ENCODE measurements around the gene GMCL2. TPM values are rescaled to one million over a fixed set of nuclear protein-coding genes. Genes with fewer than 3 reads are reported as not detected.
A peak's percentile ranks its signal among the peaks of the same experiment; 100 is the strongest.

Gene GMCL2
- total RNA-seq, 1 experiment from 2014 or later, result not detected

DNA sequence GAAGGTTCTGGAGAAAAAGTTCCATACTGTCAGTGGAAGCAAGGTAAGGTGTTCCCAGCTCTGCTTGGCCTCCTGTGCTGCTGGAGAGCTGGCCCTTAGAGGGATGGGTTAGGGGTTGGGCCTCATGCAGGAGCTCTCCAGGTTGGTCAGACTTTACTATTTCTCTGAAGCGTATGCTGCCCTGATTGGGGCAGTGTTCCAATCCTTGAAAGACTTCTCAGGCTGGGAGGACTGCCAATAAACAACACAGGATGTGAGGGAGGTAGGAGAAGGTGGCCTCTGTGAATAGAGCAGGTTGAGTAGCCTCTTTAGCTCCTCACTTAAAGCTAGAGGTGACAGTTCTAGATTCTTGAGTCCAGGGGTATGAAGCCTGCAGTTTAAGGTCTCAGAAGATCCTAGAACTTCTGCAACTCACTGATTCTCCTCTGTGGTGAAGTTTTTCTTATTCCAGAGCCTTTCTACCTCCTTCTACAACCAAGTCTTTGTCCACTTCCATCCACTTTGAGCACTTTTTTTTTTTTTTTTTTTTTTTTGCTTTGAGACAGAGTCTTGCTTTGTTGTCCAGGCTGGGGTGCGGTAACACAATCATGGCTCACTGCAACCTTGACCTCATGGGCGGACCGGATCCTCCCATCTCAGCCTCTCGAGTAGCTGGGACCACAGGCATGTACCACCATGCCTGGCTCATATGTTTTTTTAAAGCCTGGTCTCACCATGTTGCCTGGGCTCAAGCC is 20.2 kb upstream of the GMCL2 start:
- H3K9ac ChIP-seq (ENCODE audit: low read length), result no peak overlapping the region
- DNase-seq (ENCODE audit: low read depth, low spot score), result no peak
- TF ChIP-seq ELF1 (IDR thresholded peaks at IDR 0.05; ENCODE audit: borderline replicate concordance, low read depth) (no peak), POLR2AphosphoS5 (IDR thresholded peaks at IDR 0.05; ENCODE audit: low read depth, low read length) (peak; percentile 17; the same call in 1 of the 2 replicates)
- no peak for ATAC-seq
- POLR2A ChIA-PET, result interaction anchor here (1.2 kb wide), 1 partner anchor 10 kb away, joined by 3 read pairs; no protein-coding TSS in a partner anchor
- H2AFZ ChIP-seq (ENCODE audit: low read depth, low read length, poor library complexity, severe bottlenecking), result no peak overlapping the region
- intact Hi-C loops (cut with micrococcal nuclease), result no loop called here
- peak overlapping the region; percentile 97; the same call in 1 of the 2 replicates for H3K27ac ChIP-seq (ENCODE audit: low read depth, low read length)
- CTCF ChIA-PET, result interaction anchor here (2.4 kb wide), 1 partner anchor 10 kb away, joined by 6 read pairs; no protein-coding TSS in a partner anchor
- peaks cover 82% of the 10 kb centered on the region for H3K79me2 ChIP-seq (ENCODE audit: insufficient read depth, low read length)
- H3K27me3 ChIP-seq (ENCODE audit: insufficient read depth, low read length), result no peaks in the 10 kb centered on the region
- RAD21 ChIA-PET (ENCODE audit: low non-redundant PET in 1 of 2, low total read pairs in 2 of 2, uncharacterized antibody in 2 of 2, unreplicated experiment in 2 of 2), result no interaction called here
- peaks cover 13 to 39% of the 10 kb centered on the region in 2 experiments for H3K4me1 ChIP-seq (ENCODE audit: control insufficient read depth in 1 of 2, insufficient read depth in 2 of 2, low read length in 2 of 2)
- peak overlapping the region; percentile 94 for H3K4me2 ChIP-seq (ENCODE audit: low read length)
- no peaks in the 10 kb centered on the region for H3K9me3 ChIP-seq (ENCODE audit: control insufficient read depth in 1 of 2, insufficient read depth in 1 of 2, low read depth in 1 of 2, low read length in 2 of 2)
- H3K4me3 ChIP-seq (replicated peaks in 1 of 2; ENCODE audit: low read depth in 1 of 2, low read length in 2 of 2), result no peak overlapping the region
- peaks cover 57% of the 10 kb centered on the region for H4K20me1 ChIP-seq (ENCODE audit: insufficient read depth)
- no TSS peak for BruUV-seq (replicated peaks)
- peaks cover 53 to 71% of the 10 kb centered on the region in 2 experiments for H3K36me3 ChIP-seq (ENCODE audit: control insufficient read depth in 1 of 2, insufficient read depth in 2 of 2, low read length in 2 of 2)
- H3K9me2 ChIP-seq (ENCODE audit: insufficient read depth), result no peaks in the 10 kb centered on the region

DNA sequence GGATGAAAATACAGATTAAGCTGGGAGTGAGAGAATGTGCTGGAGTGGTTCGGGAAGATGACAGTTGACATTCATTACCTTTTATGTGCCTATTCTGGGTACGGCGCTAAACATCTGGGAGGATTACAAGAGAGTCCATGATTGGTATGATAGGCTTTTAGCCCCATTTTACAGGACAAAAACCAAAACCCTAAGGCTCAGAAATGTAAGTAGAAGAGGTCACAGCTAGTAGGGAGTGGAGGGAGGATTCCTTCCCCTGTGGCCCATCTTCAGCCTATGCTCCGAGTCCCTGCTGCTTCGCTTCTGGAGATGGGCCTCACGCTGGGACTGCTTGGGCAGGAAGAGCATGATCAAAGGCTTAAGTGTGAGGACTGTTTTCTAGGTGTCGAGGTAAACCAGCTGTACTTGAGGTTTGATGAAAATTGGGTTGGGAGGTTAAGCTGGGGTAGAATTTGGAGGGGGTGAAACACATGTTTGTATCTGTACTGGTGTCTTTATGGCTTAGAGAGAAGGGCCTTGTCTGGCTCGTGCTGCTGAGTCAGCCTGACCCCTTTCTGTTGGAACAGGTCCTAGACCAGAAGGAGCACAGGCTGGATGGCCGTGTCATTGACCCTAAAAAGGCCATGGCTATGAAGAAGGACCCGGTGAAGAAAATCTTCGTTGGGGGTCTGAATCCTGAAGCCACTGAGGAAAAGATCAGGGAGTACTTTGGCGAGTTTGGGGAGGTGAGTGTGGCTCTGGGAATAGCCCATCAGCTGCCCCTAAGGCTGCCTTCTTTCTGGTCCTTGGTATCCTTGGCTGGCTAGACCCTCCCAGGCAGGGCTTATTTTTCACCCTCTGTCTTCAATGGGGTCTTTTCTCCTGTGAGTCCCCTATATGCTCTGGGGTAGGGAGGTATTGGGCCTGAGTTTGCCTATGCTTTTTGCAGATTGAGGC is 19.3 kb upstream of the GMCL2 start:
- no peaks in the 10 kb centered on the region for H3K27me3 ChIP-seq (ENCODE audit: insufficient read depth, low read length)
- H3K79me2 ChIP-seq (ENCODE audit: insufficient read depth, low read length), result peaks cover 77% of the 10 kb centered on the region

More for the DNA sequence above, 19.3 kb upstream of the GMCL2 start:
- Histone ChIP-seq H4K20me1 (ENCODE audit: insufficient read depth) (peaks cover 54% of the 10 kb centered on the region), H3K36me3 (ENCODE audit: control insufficient read depth in 1 of 2, insufficient read depth in 2 of 2, low read length in 2 of 2) (peaks cover 46 to 61% of the 10 kb centered on the region in 2 experiments), H2AFZ (ENCODE audit: low read depth, low read length, poor library complexity, severe bottlenecking) (no peak overlapping the region), H3K9me3 (ENCODE audit: control insufficient read depth in 1 of 2, insufficient read depth in 1 of 2, low read depth in 1 of 2, low read length in 2 of 2) (no peaks in the 10 kb centered on the region), H3K27ac (ENCODE audit: low read depth, low read length) (peak overlapping the region; percentile 97; the same call in 1 of the 2 replicates), H3K9ac (ENCODE audit: low read length) (peak overlapping the region; percentile 97), H3K4me2 (ENCODE audit: low read length) (peak overlapping the region; percentile 94), H3K9me2 (ENCODE audit: insufficient read depth) (no peaks in the 10 kb centered on the region), H3K4me3 (replicated peaks in 1 of 2; ENCODE audit: low read depth in 1 of 2, low read length in 2 of 2) (peak overlapping the region; percentile 82 to 88), H3K4me1 (ENCODE audit: control insufficient read depth in 1 of 2, insufficient read depth in 2 of 2, low read length in 2 of 2) (peaks cover 18 to 48% of the 10 kb centered on the region in 2 experiments)
- TSS peak; percentile 62 for BruUV-seq (replicated peaks)
- intact Hi-C loops (cut with micrococcal nuclease), result no loop called here
- ChIA-PET CTCF (interaction anchor here (2.4 kb wide), 1 partner anchor 9 kb away, joined by 6 read pairs; no protein-coding TSS in a partner anchor), RAD21 (ENCODE audit: low non-redundant PET in 1 of 2, low total read pairs in 2 of 2, uncharacterized antibody in 2 of 2, unreplicated experiment in 2 of 2) (no interaction called here), POLR2A (interaction anchor here (0.6 to 1.2 kb wide), 2 partner anchors 10 to 885 kb away, joined by 3 to 4 read pairs; no protein-coding TSS in a partner anchor)
- no peak for ATAC-seq
- no peak for DNase-seq (ENCODE audit: low read depth, low spot score)
- TF ChIP-seq SIN3A (IDR thresholded peaks at IDR 0.05; ENCODE audit: low read depth), result no peak
- TF ChIP-seq EZH2 (IDR thresholded peaks at IDR 0.05), result no peak
- TF ChIP-seq, protein P1, sequence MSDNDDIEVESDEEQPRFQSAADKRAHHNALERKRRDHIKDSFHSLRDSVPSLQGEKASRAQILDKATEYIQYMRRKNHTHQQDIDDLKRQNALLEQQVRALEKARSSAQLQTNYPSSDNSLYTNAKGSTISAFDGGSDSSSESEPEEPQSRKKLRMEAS (IDR thresholded peaks at IDR 0.05), result no peak
- no peak for TF ChIP-seq SP1 (IDR thresholded peaks at IDR 0.05; ENCODE audit: low read depth)
- no peak; the same call in none of the 2 replicates for TF ChIP-seq POLR2AphosphoS5 (IDR thresholded peaks at IDR 0.05; ENCODE audit: low read depth, low read length)
- no peak for TF ChIP-seq TCF7L2 (IDR thresholded peaks at IDR 0.05; ENCODE audit: borderline replicate concordance, extremely low read depth, insufficient read depth, insufficient read length)
- no peak for TF ChIP-seq EGR1 (IDR thresholded peaks at IDR 0.05; ENCODE audit: low read depth)
